Tibial artery (tissue), 4 donors: ENCODE measurements around the gene ASPA.
"Not testable (repeated sequence)": the region's sequence is repeated elsewhere in the genome, so short reads cannot be mapped to it uniquely, and the experiment has no call there.

Experiments used
- DNase-seq, 2 donors: peaks; one replicate each; pipeline ENCODE4 v3.0.0-alpha.2; 2019
- H3K27ac ChIP-seq, 2 donors: fragments of 200-600 bp; sonication (generic) in 1 of 2; 1 replicate in 1 of 2; 2 replicates in 1 of 2; pipeline ENCODE4 v1.5.1; 2018 to 2019; ENCODE audit warnings: mild to moderate bottlenecking in 1 of 2
- H3K27me3 ChIP-seq, 2 donors: fragments of 200-600 bp; sonication (generic) in 1 of 2; one replicate each; pipeline versions ENCODE4 v1.5.1 to v1.6.0; 2016 to 2019
- H3K36me3 ChIP-seq, 3 donors: fragments of 200-600 bp; sonication (generic) in 2 of 3; one replicate each; pipeline ENCODE4 v1.5.1; 2016 to 2019; ENCODE audit warnings: mild to moderate bottlenecking in 2 of 3
- H3K4me1 ChIP-seq, 4 donors: fragments of 200-600 bp; sonication (generic) in 2 of 4; 1 replicate in 3 of 4; 2 replicates in 1 of 4; pipeline ENCODE4 v1.5.1; 2016 to 2019
- H3K4me3 ChIP-seq, 2 donors: fragments of 200-600 bp; sonication (generic) in 1 of 2; 1 replicate in 1 of 2; 2 replicates in 1 of 2; pipeline ENCODE4 v1.5.1; 2018 to 2019; ENCODE audit warnings: mild to moderate bottlenecking in 2 of 2
- H3K9me3 ChIP-seq, 3 donors: fragments of 200-600 bp; sonication (generic) in 1 of 3; one replicate each; pipeline ENCODE4 v1.5.1; 2016 to 2019
- CTCF ChIP-seq, 2 experiments: fragments of 200-600 bp in 1 of 2; fragments of 450-650 bp in 1 of 2; IDR thresholded peaks; one replicate each; pipeline ENCODE4 v1.5.1; 2017 to 2019; ENCODE audit warnings: antibody characterized with exemption in 2 of 2, mild to moderate bottlenecking in 1 of 2, moderate library complexity in 1 of 2
- intact Hi-C: fragments of 100-400 bp; cut with DNase I; formaldehyde crosslinking; loops from one replicate; pipeline ENCODE4 v1.15.0; 2023; ENCODE audit warnings: low total_unique reads

Gene ASPA

GRCh38 chr17:3448059-3448665 is 27.6 kb upstream of the ASPA start:
- Histone ChIP-seq H3K4me3 (no peak overlapping the region), H3K9me3 (no peaks in the 10 kb centered on the region), H3K27me3 (no peaks in the 10 kb centered on the region), H3K36me3 (no peaks in the 10 kb centered on the region), H3K4me1 (no peaks in the 10 kb centered on the region), H3K27ac (no peak overlapping the region)
- TF ChIP-seq CTCF (IDR thresholded peaks at IDR 0.05) = no peak
- no peak for DNase-seq
- intact Hi-C loops = no loop called here

- H3K27me3 ChIP-seq, H3K9me3 ChIP-seq, H3K27ac ChIP-seq, H3K4me1 ChIP-seq, intact Hi-C loops, H3K4me3 ChIP-seq, DNase-seq, H3K36me3 ChIP-seq: not testable (repeated sequence)
These were observed 9.4 kb upstream of the ASPA start for GRCh38 chr17:3466355-3466754.

GRCh38 chr17:3469529-3469928 is 6.3 kb upstream of the ASPA start:
- no peaks in the 10 kb centered on the region for H3K36me3 ChIP-seq
- DNase-seq = no peak
- H3K9me3 ChIP-seq = no peaks in the 10 kb centered on the region
- H3K27ac ChIP-seq = no peak overlapping the region
- intact Hi-C loops = no loop called here
- no peak overlapping the region for H3K4me3 ChIP-seq
- no peaks in the 10 kb centered on the region for H3K4me1 ChIP-seq
- no peak for TF ChIP-seq CTCF (IDR thresholded peaks at IDR 0.05)
- no peaks in the 10 kb centered on the region for H3K27me3 ChIP-seq

GRCh38 chr17:3471599-3471998 is 4.2 kb upstream of the ASPA start, which contains the start of gene SPATA22:
SPATA22 (minus strand) TSS chr17:3471819; CDS start chr17:3469325, 2,494 bp downstream.
- DNase-seq = no peak
- intact Hi-C loops = no loop called here
- H3K9me3 ChIP-seq = no peaks in the 10 kb centered on the region
- no peak within 1 kb of the TSS for H3K27ac ChIP-seq
- no peaks in the 10 kb centered on the region for H3K27me3 ChIP-seq
- peaks cover 0 to 7% (median 0%) of the 10 kb centered on the region in 4 donors for H3K4me1 ChIP-seq
- H3K36me3 ChIP-seq = no peaks in the 10 kb centered on the region
- H3K4me3 ChIP-seq = no peak within 1 kb of the TSS
- no peak for TF ChIP-seq CTCF (IDR thresholded peaks at IDR 0.05)

- Histone ChIP-seq H3K27ac (no peak overlapping the region), H3K36me3 (no peaks in the 10 kb centered on the region), H3K4me3 (no peak overlapping the region), H3K9me3 (no peaks in the 10 kb centered on the region), H3K4me1 (peaks cover 0 to 7% (median 0%) of the 10 kb centered on the region in 4 donors), H3K27me3 (no peaks in the 10 kb centered on the region)
- intact Hi-C loops = no loop called here
- no peak for DNase-seq
- no peak for TF ChIP-seq CTCF (IDR thresholded peaks at IDR 0.05)
These were observed 3.7 kb upstream of the ASPA start for GRCh38 chr17:3472137-3472536.

GRCh38 chr17:3474212-3474611 is 1.6 kb upstream of the ASPA start:
- H3K9me3 ChIP-seq = no peaks in the 10 kb centered on the region
- peaks cover 0 to 7% (median 0%) of the 10 kb centered on the region in 4 donors for H3K4me1 ChIP-seq
- intact Hi-C loops = no loop called here
- no peak for TF ChIP-seq CTCF (IDR thresholded peaks at IDR 0.05)
- DNase-seq = no peak
- H3K27ac ChIP-seq = no peak overlapping the region
- H3K27me3 ChIP-seq = no peaks in the 10 kb centered on the region
- no peak overlapping the region for H3K4me3 ChIP-seq
- H3K36me3 ChIP-seq = no peaks in the 10 kb centered on the region
